GM12872 (cell line): Measurements from ENCODE around the gene MYO9A.

Experiments used
- CTCF ChIP-seq: IDR thresholded peaks from 3 replicates; pipeline ENCODE4 v1.5.1; 2011; ENCODE audit warnings: low read depth, mild to moderate bottlenecking, low read length, moderate library complexity; ENCODE audit not compliant: insufficient read depth

MYO9A gene

DNA sequence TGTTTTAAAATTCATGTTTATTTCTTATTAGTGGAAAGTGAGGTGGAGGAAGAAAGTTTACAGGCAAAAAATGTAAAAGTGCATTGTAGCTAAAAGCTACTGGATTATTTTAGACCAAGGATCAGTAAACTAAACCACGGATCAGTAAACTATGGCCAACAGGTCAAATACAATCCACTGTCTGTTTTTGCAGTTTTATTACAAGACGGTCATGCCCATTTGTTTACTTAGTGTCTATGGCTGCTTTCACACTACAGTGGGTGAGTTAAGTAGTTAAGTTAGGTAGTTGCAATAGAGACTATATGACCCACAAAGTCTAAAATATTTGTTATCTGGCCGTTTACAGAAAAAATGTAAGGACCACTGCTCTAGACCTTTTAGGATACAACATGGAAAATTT is 225.6 kb downstream of the MYO9A start:
- TF ChIP-seq CTCF = no peak

DNA sequence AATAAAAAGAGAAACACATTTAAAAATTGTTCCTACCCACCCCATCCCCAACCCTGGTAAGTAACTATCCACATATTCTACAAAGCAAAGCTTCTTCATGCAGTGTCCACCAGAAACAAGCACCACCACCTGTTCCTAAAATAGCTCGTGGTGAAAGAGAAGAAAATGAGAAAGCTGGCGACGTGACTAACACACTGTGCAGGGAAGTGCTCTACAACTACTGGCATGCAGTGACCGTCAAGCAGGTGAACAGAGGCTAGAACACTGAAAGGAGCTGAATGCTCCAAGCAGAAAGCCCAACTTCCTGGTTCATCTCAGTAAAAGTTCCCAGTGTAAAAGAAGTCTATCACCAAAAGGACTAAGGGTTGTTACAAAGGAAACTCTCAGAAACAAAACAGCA is 226.9 kb downstream of the MYO9A start:
- no peak for TF ChIP-seq CTCF

DNA sequence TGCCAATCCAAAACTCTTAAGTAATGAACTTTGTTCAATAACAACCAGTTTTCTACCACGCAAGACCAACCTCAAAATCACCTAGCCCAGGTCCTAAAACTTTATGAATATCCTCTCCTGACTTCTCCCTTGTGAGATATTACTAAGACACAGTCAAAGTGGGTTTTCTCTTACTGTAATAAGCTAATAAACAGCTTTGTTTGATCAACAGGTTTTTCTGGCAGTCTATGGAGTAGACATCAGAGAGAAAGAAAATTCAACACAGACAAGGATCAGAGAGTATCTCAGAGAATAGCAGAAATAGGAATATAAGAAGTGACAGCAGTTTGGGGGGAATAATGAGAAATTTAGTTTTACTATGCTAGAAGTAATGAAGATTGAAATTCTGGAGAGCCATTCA is 228.0 kb downstream of the MYO9A start:
- no peak for TF ChIP-seq CTCF

DNA sequence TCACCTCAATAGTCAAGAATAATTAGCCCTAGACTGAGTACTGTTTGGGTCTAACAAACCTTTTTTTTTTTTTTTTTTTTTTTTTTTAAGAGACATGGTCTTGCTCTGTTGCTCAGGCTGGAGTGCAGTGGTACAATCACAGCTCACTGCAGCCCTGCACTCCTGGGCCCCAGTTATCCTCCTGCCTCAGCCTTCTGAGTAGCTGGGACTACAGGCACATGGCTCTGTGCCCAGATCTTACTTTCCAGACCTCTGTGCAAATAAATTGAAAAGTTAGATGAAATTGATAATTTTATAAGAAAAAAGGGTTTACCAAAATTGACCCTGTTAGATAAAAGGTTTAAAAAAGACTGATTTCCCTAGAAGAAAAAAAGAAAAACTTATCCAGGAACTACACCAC is 228.6 kb downstream of the MYO9A start:
- no peak for TF ChIP-seq CTCF

- no peak for TF ChIP-seq CTCF
These were observed 229.2 kb downstream of the MYO9A start for GRCh38 chr15:71888797-71889196.

DNA sequence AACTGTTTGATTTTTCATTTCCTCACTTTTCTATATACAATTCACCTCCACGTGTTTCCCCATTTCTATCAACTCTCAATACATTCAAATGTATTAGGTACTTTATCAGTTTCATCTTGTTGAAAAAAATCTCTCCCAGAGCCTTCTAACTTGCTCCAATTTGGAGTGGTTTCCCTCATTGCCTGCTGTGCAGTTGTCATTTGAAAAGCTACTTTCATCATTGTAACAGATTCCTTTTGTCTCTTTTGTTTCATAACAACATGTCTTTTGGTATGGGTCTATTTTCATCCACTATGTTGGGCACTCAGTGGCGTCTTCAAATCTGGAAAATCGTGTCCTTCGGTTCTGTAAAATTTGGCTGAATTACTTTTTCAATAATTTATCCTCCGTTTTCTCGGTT is 232.6 kb downstream of the MYO9A start:
- no peak for TF ChIP-seq CTCF

GRCh38 chr15:71883447-71883846 is 234.5 kb downstream of the MYO9A start:
- TF ChIP-seq CTCF = no peak

- TF ChIP-seq CTCF = no peak
These were observed 237.7 kb downstream of the MYO9A start for GRCh38 chr15:71880276-71880675.
